ENCODE results near the gene CKMT2. TPM values are rescaled to one million over a fixed set of nuclear protein-coding genes. Genes with fewer than 3 reads are reported as not detected.

Gene CKMT2
- total and polyA plus RNA-seq, 3 donors from 2014 or later, result 13.7 to 27.6 (median 25.4) TPM

- Histone ChIP-seq H3K4me3 (no peak overlapping the region), H3K36me3 (ENCODE audit: low read depth, missing control alignments) (no peaks in the 10 kb centered on the region), H3K27ac (no peak overlapping the region), H3K27me3 (no peaks in the 10 kb centered on the region), H3K9me3 (no peaks in the 10 kb centered on the region), H3K4me1 (peaks cover 28% of the 10 kb centered on the region)
- WGBS, 2 donors, result 62 to 76% methylated on average over 8 of the region's 8 CpGs
- no peak for DNase-seq
- intact Hi-C loops (cut with DNase I; ENCODE audit: low total_unique reads), result no loop called here
- no peak for TF ChIP-seq POLR2A (IDR thresholded peaks at IDR 0.05)
- TF ChIP-seq CTCF (IDR thresholded peaks at IDR 0.05), result no peak
These were observed 9.0 kb downstream of the CKMT2 start for GRCh38 chr5:81241961-81242648.

GRCh38 chr5:81242906-81243436, 9.8 kb downstream of the CKMT2 start:
- Histone ChIP-seq H3K27ac (peak overlapping the region in 1 of 2 donors; percentile 33), H3K9me3 (no peaks in the 10 kb centered on the region), H3K36me3 (ENCODE audit: low read depth, missing control alignments) (no peaks in the 10 kb centered on the region), H3K4me1 (peaks cover 37% of the 10 kb centered on the region), H3K4me3 (no peak overlapping the region), H3K27me3 (no peaks in the 10 kb centered on the region)
- WGBS, 2 donors, result 37 to 42% methylated on average over 4 of the region's 4 CpGs
- TF ChIP-seq CTCF (IDR thresholded peaks at IDR 0.05), result no peak
- TF ChIP-seq POLR2A (IDR thresholded peaks at IDR 0.05), result no peak
- intact Hi-C loops (cut with DNase I; ENCODE audit: low total_unique reads), result no loop called here
- no peak for DNase-seq

GRCh38 chr5:81244451-81244850, 11.3 kb downstream of the CKMT2 start:
- Histone ChIP-seq H3K27me3 (no peaks in the 10 kb centered on the region), H3K36me3 (ENCODE audit: low read depth, missing control alignments) (no peaks in the 10 kb centered on the region), H3K9me3 (no peaks in the 10 kb centered on the region), H3K27ac (no peak overlapping the region), H3K4me1 (peaks cover 44% of the 10 kb centered on the region), H3K4me3 (no peak overlapping the region)
- intact Hi-C loops (cut with DNase I; ENCODE audit: low total_unique reads), result no loop called here
- WGBS, 2 donors, result 89 to 95% methylated on average over 4 of the region's 4 CpGs
- no peak for TF ChIP-seq POLR2A (IDR thresholded peaks at IDR 0.05)
- TF ChIP-seq CTCF (IDR thresholded peaks at IDR 0.05), result no peak
- no peak for DNase-seq

GRCh38 chr5:81245871-81246235, 12.7 kb downstream of the CKMT2 start:
- intact Hi-C loops (cut with DNase I; ENCODE audit: low total_unique reads), result no loop called here
- TF ChIP-seq POLR2A (IDR thresholded peaks at IDR 0.05) (no peak), CTCF (IDR thresholded peaks at IDR 0.05) (no peak)
- H3K9me3 ChIP-seq, result no peaks in the 10 kb centered on the region
- H3K4me3 ChIP-seq, result no peak overlapping the region
- no peak for DNase-seq
- peaks cover 40% of the 10 kb centered on the region for H3K4me1 ChIP-seq
- H3K27me3 ChIP-seq, result no peaks in the 10 kb centered on the region
- H3K27ac ChIP-seq, result no peak overlapping the region
- no peaks in the 10 kb centered on the region for H3K36me3 ChIP-seq (ENCODE audit: low read depth, missing control alignments)
- 78 to 79% methylated on average over 5 of the region's 5 CpGs for WGBS, 2 donors

- no peak for DNase-seq
- TF ChIP-seq POLR2A (IDR thresholded peaks at IDR 0.05), result no peak
- TF ChIP-seq CTCF (IDR thresholded peaks at IDR 0.05), result no peak
- H3K4me1 ChIP-seq, result peaks cover 40% of the 10 kb centered on the region
- no peak overlapping the region for H3K4me3 ChIP-seq
- WGBS, 2 donors, result 57 to 67% methylated on average over 6 of the region's 6 CpGs
- intact Hi-C loops (cut with DNase I; ENCODE audit: low total_unique reads), result no loop called here
- H3K9me3 ChIP-seq, result no peaks in the 10 kb centered on the region
- no peaks in the 10 kb centered on the region for H3K36me3 ChIP-seq (ENCODE audit: low read depth, missing control alignments)
- H3K27me3 ChIP-seq, result no peaks in the 10 kb centered on the region
- H3K27ac ChIP-seq, result peak overlapping the region; percentile 9 to 46
These were observed 13.6 kb downstream of the CKMT2 start for GRCh38 chr5:81246697-81247096.
